Gastrocnemius medialis (tissue), 4 donors: Measurements from ENCODE around the gene CLCF1.

Experiments
- CTCF ChIP-seq, 5 experiments: fragments of 450-650 bp in 3 of 5; fragments of 200-600 bp in 2 of 5; sonication (generic) in 2 of 5; IDR thresholded peaks in 4 of 5; conservative IDR thresholded peaks in 1 of 5; 1 replicate in 4 of 5; 2 replicates in 1 of 5; pipeline ENCODE4 v1.5.1; 2016 to 2019; ENCODE audit warnings: antibody characterized with exemption in 5 of 5, mild to moderate bottlenecking in 3 of 5, moderate library complexity in 3 of 5
- POLR2A ChIP-seq, 2 donors: fragments of 450-650 bp; IDR thresholded peaks; one replicate each; pipeline ENCODE4 v1.6.1; 2017; ENCODE audit warnings: antibody characterized with exemption in 2 of 2, mild to moderate bottlenecking in 2 of 2, moderate library complexity in 2 of 2

DNA sequence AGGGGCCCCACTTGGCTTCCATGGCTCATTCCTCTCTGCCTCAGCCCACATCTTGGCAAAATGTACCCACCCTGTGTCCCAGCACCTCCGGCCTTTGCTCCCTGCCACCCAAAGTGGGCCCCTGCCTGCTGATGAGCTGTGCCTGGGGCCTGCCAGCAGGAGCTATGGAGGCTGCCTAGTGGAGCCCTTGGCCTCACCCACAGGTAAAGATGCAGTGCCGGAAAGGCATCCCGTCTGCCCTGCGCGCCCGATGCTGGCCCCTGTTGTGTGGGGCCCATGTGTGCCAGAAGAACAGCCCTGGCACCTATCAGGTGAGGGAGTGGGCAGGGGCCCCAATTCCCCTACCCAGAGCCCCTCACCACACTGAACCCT is 31.8 kb upstream of the CLCF1 start:
- no peak for TF ChIP-seq POLR2A (IDR thresholded peaks at IDR 0.05)
- TF ChIP-seq CTCF (IDR thresholded peaks at IDR 0.05 in 4 of 5, conservative IDR thresholded peaks at IDR 0.05 in 1 of 5), result no peak
